Chondrocyte (in vitro differentiated cells): ENCODE measurements around the gene MAP3K20. TPM values are rescaled to one million over a fixed set of nuclear protein-coding genes. Genes with fewer than 3 reads are reported as not detected.
"Not testable (repeated sequence)": the region's sequence is repeated elsewhere in the genome, so short reads cannot be mapped to it uniquely, and the experiment has no call there.

Source experiments
- DNase-seq: peaks from one replicate; pipeline ENCODE4 v3.0.0; 2021; ENCODE audit warnings: mixed read lengths, low spot score
- H3K27ac Mint-ChIP-seq: one replicate; pipeline ENCODE4 v1.8.0; 2021; ENCODE audit warnings: mild to moderate bottlenecking, moderate library complexity, mixed read lengths; ENCODE audit not compliant: unreplicated experiment
- H3K27me3 Mint-ChIP-seq: 2 replicates; pipeline ENCODE4 v1.8.0; 2021; ENCODE audit warnings: low read depth, mixed read lengths
- H3K36me3 Mint-ChIP-seq: 2 replicates; pipeline ENCODE4 v1.8.0; 2021; ENCODE audit warnings: low read depth, mixed read lengths
- H3K4me1 Mint-ChIP-seq: 2 replicates; pipeline ENCODE4 v1.8.0; 2021; ENCODE audit warnings: low read depth, mild to moderate bottlenecking, mixed read lengths
- H3K4me3 Mint-ChIP-seq: one replicate; pipeline ENCODE4 v1.8.0; 2021; ENCODE audit warnings: mild to moderate bottlenecking, moderate library complexity, mixed read lengths; ENCODE audit not compliant: unreplicated experiment
- H3K9me3 Mint-ChIP-seq: 2 replicates; pipeline ENCODE4 v1.8.0; 2021; ENCODE audit warnings: low read depth, mixed read lengths
- total RNA-seq: library from RNA; stranded (reverse); gene quantifications from 3 replicates; pipeline ENCODE4 v1.2.1, GENCODE V29; 2021
- TF ChIP-seq, protein P1 (sequence below): fragments of 200-600 bp; sonication (generic); IDR thresholded peaks from 2 replicates; pipeline ENCODE4 v1.5.0; 2021; ENCODE audit warnings: antibody characterized with exemption, mild to moderate bottlenecking, moderate library complexity

The MAP3K20 gene
- total RNA-seq, 1 donor from 2014 or later = 68.5 TPM

DNA sequence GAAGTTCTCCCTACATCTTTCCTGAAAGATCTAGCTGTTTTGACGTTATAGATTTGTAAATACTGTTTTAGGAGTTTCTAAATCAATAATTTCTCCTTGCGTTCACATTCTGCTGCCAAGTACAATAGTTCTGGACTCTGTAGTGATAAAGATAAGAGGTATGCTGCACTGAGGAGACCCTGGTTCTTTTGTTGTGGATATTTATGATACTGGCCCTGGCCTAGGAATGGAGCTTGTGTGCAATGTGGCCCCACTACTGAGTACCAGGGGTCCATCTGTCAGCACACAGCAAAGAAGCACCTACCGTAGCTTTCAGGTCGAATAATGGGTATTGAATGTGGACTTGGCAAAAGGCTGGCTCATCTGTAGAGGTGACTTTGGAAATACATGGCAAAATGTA is 85.0 kb downstream of the MAP3K20 start:
- TF ChIP-seq, protein P1, sequence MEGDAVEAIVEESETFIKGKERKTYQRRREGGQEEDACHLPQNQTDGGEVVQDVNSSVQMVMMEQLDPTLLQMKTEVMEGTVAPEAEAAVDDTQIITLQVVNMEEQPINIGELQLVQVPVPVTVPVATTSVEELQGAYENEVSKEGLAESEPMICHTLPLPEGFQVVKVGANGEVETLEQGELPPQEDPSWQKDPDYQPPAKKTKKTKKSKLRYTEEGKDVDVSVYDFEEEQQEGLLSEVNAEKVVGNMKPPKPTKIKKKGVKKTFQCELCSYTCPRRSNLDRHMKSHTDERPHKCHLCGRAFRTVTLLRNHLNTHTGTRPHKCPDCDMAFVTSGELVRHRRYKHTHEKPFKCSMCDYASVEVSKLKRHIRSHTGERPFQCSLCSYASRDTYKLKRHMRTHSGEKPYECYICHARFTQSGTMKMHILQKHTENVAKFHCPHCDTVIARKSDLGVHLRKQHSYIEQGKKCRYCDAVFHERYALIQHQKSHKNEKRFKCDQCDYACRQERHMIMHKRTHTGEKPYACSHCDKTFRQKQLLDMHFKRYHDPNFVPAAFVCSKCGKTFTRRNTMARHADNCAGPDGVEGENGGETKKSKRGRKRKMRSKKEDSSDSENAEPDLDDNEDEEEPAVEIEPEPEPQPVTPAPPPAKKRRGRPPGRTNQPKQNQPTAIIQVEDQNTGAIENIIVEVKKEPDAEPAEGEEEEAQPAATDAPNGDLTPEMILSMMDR = no peak
- Mint-ChIP-seq H3K27me3 (no peaks in the 10 kb centered on the region), H3K4me1 (peaks cover 26% of the 10 kb centered on the region), H3K36me3 (peaks cover 5% of the 10 kb centered on the region), H3K4me3 (no peak overlapping the region), H3K9me3 (peaks cover 10% of the 10 kb centered on the region), H3K27ac (no peak overlapping the region)
- no peak for DNase-seq

DNA sequence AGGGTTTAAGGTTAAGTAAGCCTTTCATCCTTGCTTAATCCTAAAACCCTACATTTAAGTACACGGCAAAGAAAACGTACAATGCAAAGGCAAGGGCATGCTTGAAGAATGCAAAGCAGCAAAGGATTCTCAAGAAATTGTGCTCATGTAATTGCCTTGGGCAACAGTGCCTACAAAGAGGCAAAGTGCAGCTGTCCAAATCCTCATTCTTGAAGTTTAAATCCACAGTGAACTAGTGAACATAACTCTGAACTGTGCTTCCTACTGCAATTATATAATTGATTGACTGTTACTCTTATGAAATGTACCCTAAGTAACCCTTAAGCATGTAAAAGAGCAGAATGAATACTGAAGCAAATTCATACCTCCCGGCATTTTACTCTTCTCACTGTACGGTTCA is 85.4 kb downstream of the MAP3K20 start:
- no peak for DNase-seq
- Mint-ChIP-seq H3K27ac (no peak overlapping the region), H3K4me1 (peaks cover 29% of the 10 kb centered on the region), H3K36me3 (peaks cover 5% of the 10 kb centered on the region), H3K27me3 (no peaks in the 10 kb centered on the region), H3K4me3 (no peak overlapping the region), H3K9me3 (peaks cover 8% of the 10 kb centered on the region)
- TF ChIP-seq, protein P1 = no peak

DNA sequence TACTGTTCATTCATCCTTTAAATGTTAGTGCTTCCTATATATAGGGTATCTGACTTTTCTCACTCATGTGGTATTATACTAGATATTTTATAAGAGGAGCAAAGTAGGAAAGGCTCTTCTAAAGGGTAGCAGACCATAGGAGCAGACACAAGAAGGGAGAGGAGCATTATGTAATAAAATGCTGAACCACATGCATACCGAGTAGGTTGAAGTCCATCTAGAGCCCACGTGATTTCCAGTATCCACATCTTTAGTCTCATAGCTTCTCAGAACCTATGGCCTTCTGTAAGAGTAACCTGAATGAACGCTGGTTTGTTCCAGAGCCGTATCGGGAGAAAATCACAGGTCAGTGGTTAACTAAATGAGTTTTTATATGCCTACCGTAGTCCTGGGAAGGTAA is 85.9 kb downstream of the MAP3K20 start:
- H3K36me3 Mint-ChIP-seq = peaks cover 3% of the 10 kb centered on the region
- H3K9me3 Mint-ChIP-seq = peaks cover 5% of the 10 kb centered on the region
- H3K27me3 Mint-ChIP-seq = no peaks in the 10 kb centered on the region
- peaks cover 30% of the 10 kb centered on the region for H3K4me1 Mint-ChIP-seq
- DNase-seq = no peak
- H3K27ac Mint-ChIP-seq = no peak overlapping the region
- no peak overlapping the region for H3K4me3 Mint-ChIP-seq
- TF ChIP-seq, protein P1 = no peak

- H3K4me1 Mint-ChIP-seq = peaks cover 30% of the 10 kb centered on the region
- DNase-seq, H3K27ac Mint-ChIP-seq: not testable (repeated sequence)
Observed at GRCh38 chr2:173163357-173163756, 87.7 kb downstream of the MAP3K20 start.

DNA sequence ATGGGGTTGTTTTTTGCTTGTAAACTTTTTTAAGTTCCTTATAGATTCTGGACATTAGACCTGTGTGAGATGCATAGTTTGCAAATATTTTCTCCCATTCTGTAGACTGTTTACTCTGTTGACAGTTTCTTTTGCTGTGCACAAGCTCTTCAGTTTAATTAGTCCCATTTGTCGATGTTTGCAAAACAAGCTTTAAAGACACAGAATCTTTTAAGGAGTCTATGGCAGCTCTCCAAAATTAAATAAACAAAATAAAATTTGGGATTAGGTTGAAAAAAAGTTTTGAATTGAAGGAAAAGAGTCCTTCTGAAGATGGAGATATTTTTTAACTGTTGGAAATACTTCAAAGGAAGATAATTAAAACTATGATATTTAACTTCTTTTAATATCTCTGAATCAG is 88.8 kb downstream of the MAP3K20 start:
- Mint-ChIP-seq H3K36me3 (peaks cover 3% of the 10 kb centered on the region), H3K27ac (no peak overlapping the region), H3K4me1 (peaks cover 26% of the 10 kb centered on the region), H3K4me3 (no peak overlapping the region), H3K9me3 (peaks cover 5% of the 10 kb centered on the region), H3K27me3 (no peaks in the 10 kb centered on the region)
- DNase-seq = no peak
- TF ChIP-seq, protein P1 = no peak

More at GRCh38 chr2:173163357-173163756, 87.7 kb downstream of the MAP3K20 start:
- H3K9me3 Mint-ChIP-seq, H3K4me3 Mint-ChIP-seq, H3K27me3 Mint-ChIP-seq, H3K36me3 Mint-ChIP-seq: not testable (repeated sequence)

- Mint-ChIP-seq H3K4me3 (no peak overlapping the region), H3K9me3 (peaks cover 5% of the 10 kb centered on the region), H3K27me3 (no peaks in the 10 kb centered on the region), H3K36me3 (peaks cover 3% of the 10 kb centered on the region), H3K27ac (no peak overlapping the region), H3K4me1 (peaks cover 13% of the 10 kb centered on the region)
- no peak for DNase-seq
- TF ChIP-seq, protein P1 = no peak
Observed at GRCh38 chr2:173165443-173166238, 90.0 kb downstream of the MAP3K20 start.
